OCI-LY7 (cell line): ENCODE results near the gene TNFSF15.

Experiments used
- CTCF ChIP-seq: fragments of 200-600 bp; sonication (generic); conservative IDR thresholded peaks from 2 replicates; pipeline ENCODE4 v1.5.1; 2014; ENCODE audit warnings: mild to moderate bottlenecking, antibody characterized with exemption, low read length, moderate library complexity, mixed read lengths
- EZH2phosphoT487 ChIP-seq: fragments of 200-600 bp; sonication (generic); IDR thresholded peaks from 2 replicates; pipeline ENCODE4 v1.6.1; 2018; ENCODE audit warnings: low read depth, borderline replicate concordance, mild to moderate bottlenecking, mixed run types, antibody characterized with exemption, low read length, moderate library complexity, mixed read lengths

GRCh38 chr9:114787214-114787613 is 18.6 kb downstream of the TNFSF15 start:
- TF ChIP-seq CTCF (no peak), EZH2phosphoT487 (no peak)
